ENCODE data around the gene TSC22D1.

TSC22D1 gene

DNA sequence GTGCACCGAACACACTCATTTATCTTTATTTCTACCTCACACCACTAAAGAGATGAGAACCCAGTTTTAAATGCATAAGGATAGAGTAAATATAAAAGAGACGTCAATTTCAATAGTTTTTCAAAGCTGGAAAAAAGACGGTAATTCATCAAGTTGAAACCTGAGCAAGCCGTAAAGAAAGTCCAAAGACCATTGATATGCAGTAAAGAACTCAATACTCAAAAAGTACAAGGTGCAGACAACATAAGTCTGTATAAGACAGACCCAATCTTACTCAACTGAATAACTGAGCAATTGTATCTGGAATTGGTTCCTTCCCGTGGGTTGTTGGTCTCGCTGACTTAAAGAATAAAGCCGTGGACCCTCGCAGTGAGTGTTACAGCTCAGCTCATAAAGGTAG is 120.4 kb downstream of the TSC22D1 start:
- DNase-seq (ENCODE audit: low read depth in 2 of 3, low spot score in 2 of 3), result no peak

- DNase-seq (ENCODE audit: low read depth in 2 of 3, low spot score in 2 of 3), result no peak
These were observed 122.2 kb downstream of the TSC22D1 start for GRCh38 chr13:44453881-44454280.

DNA sequence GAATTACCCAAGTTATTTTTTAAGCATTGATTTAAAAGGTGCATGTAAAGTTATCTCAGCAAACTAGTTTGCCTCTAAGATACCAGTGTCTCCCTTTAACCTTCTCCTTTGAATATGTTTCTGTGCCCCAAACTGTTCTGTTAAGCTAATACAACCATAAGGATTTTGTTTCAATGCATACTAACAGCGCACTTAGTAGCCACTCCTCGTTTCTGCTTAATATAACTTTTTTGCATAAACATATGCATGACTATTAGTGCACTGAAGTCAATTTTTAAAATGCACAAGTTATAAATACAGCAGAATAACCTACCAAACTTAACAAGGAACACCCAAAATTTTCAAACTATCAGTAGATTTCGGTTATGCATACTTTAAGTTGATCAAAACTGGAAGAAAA is 123.1 kb downstream of the TSC22D1 start:
- no peak for DNase-seq (ENCODE audit: low read depth in 2 of 3, low spot score in 2 of 3)

GRCh38 chr13:44452418-44452817 is 123.7 kb downstream of the TSC22D1 start:
- no peak for DNase-seq (ENCODE audit: low read depth in 2 of 3, low spot score in 2 of 3)

- no peak for DNase-seq (ENCODE audit: low read depth in 2 of 3, low spot score in 2 of 3)
These were observed 124.5 kb downstream of the TSC22D1 start for GRCh38 chr13:44451651-44452050.

DNA sequence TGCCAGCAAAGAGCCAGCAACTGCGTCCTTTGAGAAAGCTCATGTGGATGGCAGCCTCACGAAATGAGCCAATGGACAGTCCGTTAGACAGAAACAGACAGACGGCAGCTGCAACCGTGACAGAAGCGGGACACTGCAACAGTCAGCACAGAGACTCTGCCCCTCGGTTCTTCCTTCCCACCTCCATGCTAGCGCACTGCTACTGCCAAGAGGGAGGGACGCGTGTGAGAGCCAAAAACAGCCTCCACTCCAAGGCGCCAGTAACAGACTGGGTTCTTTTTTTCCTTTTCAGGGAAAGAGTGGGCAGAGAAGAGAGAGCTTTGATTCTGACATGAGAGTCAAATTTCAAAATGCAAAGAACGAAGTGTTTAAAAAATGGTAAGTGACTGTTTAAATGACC is 125.0 kb downstream of the TSC22D1 start:
- DNase-seq (ENCODE audit: low read depth in 2 of 3, low spot score in 2 of 3), result no peak

DNA sequence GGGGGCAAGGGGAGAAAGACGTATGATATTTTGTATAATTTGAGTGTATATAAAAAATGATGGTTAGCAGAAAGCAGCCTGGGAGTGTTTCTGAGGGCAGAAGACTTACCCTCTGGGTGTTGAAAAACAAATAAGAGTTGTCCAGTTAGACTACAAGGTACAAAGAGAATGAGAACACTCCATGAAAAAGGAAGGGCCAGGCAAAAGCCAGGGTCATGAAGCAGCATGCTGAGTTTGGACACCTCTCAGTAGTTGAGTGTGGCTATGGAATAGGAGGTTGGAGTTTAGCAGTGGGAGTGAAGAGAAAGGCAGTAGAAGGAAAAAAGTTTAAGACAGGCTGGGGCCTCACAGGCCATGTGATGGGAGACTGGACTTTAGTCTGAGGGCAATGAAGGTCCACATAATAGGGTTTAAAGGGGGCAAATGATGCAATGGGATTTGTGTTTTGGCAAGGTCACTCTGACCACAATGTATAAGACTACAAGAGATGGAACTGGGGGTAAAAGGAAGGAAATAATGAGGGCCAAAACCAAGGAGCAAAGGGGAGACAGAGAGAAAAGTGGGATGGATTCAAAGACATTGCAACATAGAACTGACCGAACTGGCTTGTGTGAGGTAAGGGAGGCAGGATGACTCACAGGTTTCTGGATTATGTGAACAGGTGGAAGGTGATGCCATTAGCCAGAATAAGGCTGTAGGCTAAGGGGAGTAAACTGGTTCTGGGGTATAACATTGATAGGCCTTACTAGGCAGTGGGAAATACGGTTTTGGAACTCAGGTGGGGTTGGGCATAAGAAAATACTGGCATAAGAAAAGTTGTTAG is 125.9 kb downstream of the TSC22D1 start:
- no peak for DNase-seq (ENCODE audit: low read depth in 2 of 3, low spot score in 2 of 3)

GRCh38 chr13:44448875-44449274 is 127.3 kb downstream of the TSC22D1 start:
- no peak for DNase-seq (ENCODE audit: low read depth in 2 of 3, low spot score in 2 of 3)

DNA sequence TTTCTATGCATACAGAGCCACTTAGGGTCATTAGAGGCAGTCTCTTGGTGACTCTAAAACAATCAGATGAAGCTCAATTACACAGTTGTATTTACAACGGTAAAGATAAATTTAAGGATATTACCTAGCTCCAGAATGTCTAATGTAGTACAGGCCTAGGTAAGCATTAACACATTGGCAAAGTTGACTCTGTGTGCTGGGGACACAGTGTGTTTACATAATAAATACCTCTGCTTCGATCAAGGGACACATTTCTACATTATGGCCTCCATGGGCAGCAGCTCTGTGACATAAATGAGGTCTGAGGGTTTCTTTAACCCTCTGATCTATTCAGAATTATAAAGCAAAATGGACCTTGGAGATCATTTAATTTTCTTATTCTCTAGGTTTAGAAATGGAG is 127.8 kb downstream of the TSC22D1 start:
- DNase-seq (ENCODE audit: low read depth in 2 of 3, low spot score in 2 of 3), result no peak

DNA sequence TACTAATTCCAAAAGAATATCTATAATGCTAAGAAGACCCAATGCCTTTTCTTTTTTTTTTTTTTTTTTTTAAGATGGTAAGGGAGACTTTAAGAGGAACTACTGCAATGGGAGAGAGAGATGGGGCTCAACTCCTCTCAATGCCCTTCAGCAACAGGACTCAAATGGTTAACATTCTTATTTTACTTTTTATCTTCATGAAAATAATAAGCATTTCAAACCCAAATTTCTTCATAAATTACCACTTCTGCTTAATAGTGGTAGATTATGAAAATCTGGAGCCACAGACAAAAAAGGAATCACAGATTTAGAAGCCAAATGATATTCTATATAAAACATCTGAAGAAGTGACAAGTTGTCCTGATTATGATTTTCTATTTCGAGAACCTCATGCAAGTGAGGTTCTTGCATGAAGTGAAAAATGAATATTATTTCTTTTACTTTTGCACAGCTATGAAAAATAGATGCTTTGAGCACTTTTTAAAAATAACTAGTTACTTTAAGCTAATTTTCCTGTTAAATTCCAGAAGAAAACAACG is 128.3 kb downstream of the TSC22D1 start:
- no peak for DNase-seq (ENCODE audit: low read depth in 2 of 3, low spot score in 2 of 3)

GRCh38 chr13:44440046-44440608 is 136.0 kb downstream of the TSC22D1 start:
- no peak for DNase-seq (ENCODE audit: low read depth in 2 of 3, low spot score in 2 of 3)

DNA sequence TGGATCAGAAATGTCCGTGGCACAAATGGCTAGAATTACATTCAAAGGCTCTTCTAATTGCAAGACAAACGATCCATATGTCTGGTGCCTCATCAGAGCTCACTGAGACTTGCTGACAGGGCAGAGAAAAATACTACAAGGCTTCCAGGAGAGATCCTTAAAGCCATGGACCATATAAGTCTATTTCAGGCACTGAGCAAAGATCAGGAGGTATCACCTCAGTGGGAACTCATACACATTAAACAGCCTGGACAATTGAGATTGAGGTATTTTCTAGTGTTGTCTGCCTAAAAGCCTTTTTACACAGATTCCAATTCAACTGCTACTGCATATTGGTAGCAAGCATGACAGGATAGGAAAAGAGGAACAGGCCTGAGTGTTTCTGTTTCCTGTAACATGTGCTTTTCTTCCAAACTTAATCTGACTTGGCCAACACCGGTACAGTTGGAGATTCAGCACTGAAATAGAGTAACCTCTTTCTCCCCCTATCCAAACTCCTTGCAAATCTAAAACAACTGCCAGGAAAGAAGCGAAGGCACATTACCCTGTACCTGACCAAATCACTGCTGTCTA is 136.6 kb downstream of the TSC22D1 start:
- no peak for DNase-seq (ENCODE audit: low read depth in 2 of 3, low spot score in 2 of 3)

- DNase-seq (ENCODE audit: low read depth in 2 of 3, low spot score in 2 of 3), result no peak
These were observed 137.9 kb downstream of the TSC22D1 start for GRCh38 chr13:44438234-44438579.

DNA sequence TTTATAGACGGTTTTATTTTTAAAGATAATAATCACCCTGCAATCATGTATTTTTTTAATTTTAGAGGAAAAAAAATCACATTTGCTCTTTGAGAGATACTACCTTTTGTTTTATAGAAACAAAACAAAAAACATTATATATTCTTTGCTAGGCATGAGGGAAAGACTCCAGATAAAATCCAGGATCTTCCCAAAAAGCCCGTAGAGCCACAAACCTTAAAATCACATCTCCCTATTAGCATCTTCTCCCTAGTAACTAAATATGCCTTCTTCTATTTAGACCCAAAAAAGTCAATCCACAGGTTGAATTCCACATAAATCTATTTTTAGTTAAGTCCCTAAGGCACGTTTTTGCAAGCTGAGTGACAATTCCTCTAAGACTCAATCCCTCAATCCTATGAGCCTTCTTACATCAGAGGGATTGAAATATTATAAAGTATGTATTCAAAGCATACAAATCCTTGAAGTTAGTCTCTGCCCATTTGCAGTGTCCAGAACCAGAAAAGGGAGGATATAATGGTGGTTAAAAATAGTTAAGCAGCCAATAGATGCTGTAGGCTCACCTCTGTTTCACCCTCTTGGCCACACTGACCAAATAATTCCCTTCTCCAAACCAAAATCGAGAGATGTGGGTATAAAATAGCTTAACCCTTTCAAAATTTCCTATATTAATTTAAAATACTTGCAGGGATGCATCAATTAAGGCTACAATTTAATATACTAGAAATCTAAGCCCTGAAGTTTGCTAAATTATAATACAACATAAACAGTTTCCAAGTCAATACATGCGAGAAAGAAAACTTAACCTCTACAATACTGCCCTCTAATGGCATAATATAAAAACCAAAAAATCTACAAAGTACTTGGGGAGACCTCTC is 138.5 kb downstream of the TSC22D1 start:
- DNase-seq (ENCODE audit: low read depth in 2 of 3, low spot score in 2 of 3), result no peak

- peak in 1 of 3 experiments; percentile 6 for DNase-seq (ENCODE audit: low read depth in 2 of 3, low spot score in 2 of 3)
These were observed 139.4 kb downstream of the TSC22D1 start for GRCh38 chr13:44436589-44437337.

GRCh38 chr13:44435919-44436510 is 140.1 kb downstream of the TSC22D1 start:
- no peak for DNase-seq (ENCODE audit: low read depth in 2 of 3, low spot score in 2 of 3)

GRCh38 chr13:44435142-44435918 is 140.8 kb downstream of the TSC22D1 start:
- DNase-seq (ENCODE audit: low read depth in 2 of 3, low spot score in 2 of 3), result peak; percentile 59 to 68 (median 63)

GRCh38 chr13:44434766-44435141 is 141.4 kb downstream of the TSC22D1 start:
- no peak for DNase-seq (ENCODE audit: low read depth in 2 of 3, low spot score in 2 of 3)

All from activated CD8-positive, alpha-beta memory T cell treated with anti-CD3 and anti-CD28 coated beads for 48 hours (primary cell).